Measurements from ENCODE around the gene TBC1D22A.
A peak's percentile ranks its signal among the peaks of the same experiment; 100 is the strongest.

Gene TBC1D22A

GRCh38 chr22:47201186-47201995 is 438.9 kb downstream of the TBC1D22A start:
- Histone ChIP-seq H3K4me1 (no peaks in the 10 kb centered on the region), H3K36me3 (no peaks in the 10 kb centered on the region), H3K4me3 (no peak overlapping the region), H3K27ac (no peak overlapping the region), H3K27me3 (peaks cover 0 to 58% of the 10 kb centered on the region in 2 donors), H3K9me3 (no peaks in the 10 kb centered on the region)
- TF ChIP-seq CTCF (IDR thresholded peaks at IDR 0.05): no peak
- peak in 1 of 2 donors; percentile 47 for DNase-seq
- intact Hi-C loops (cut with DNase I; ENCODE audit: low total_unique reads): no loop called here

- DNase-seq: no peak
- Histone ChIP-seq H3K4me3 (no peak overlapping the region), H3K9me3 (no peaks in the 10 kb centered on the region), H3K27me3 (peaks cover 0 to 53% of the 10 kb centered on the region in 2 donors), H3K36me3 (no peaks in the 10 kb centered on the region), H3K4me1 (no peaks in the 10 kb centered on the region), H3K27ac (no peak overlapping the region)
- intact Hi-C loops (cut with DNase I; ENCODE audit: low total_unique reads): no loop called here
- no peak for TF ChIP-seq CTCF (IDR thresholded peaks at IDR 0.05)
Observed at GRCh38 chr22:47201996-47202818, 439.8 kb downstream of the TBC1D22A start.

- H3K27ac ChIP-seq: no peak overlapping the region
- H3K9me3 ChIP-seq: no peaks in the 10 kb centered on the region
- intact Hi-C loops (cut with DNase I; ENCODE audit: low total_unique reads): no loop called here
- no peak for DNase-seq
- H3K36me3 ChIP-seq: no peaks in the 10 kb centered on the region
- H3K27me3 ChIP-seq: peaks cover 0 to 46% of the 10 kb centered on the region in 2 donors
- H3K4me3 ChIP-seq: no peak overlapping the region
- H3K4me1 ChIP-seq: no peaks in the 10 kb centered on the region
- TF ChIP-seq CTCF (IDR thresholded peaks at IDR 0.05): no peak
Observed at GRCh38 chr22:47202819-47203553, 440.5 kb downstream of the TBC1D22A start.

DNA sequence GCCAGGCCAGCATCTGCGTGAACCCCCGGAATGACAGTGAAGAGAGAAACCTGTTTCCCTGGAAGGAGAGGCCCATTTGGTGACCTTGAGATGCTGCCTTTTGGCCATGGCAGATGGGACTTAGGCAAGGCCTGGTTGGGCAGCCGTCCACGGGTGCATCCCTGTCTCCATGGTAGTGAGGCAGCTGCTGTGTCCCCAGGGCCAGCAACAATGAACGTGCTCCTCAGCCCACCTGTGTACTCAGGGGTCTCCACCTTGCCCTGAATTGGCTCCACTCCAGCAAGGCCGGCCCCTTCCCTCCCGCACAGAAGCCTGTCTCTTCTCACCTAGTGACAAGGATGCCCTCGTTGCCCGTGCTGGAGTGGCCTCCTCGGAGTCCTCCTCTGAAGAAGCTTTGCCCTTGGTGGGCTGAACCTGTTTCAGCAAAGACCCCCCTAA is 441.1 kb downstream of the TBC1D22A start:
- intact Hi-C loops (cut with DNase I; ENCODE audit: low total_unique reads): no loop called here
- Histone ChIP-seq H3K4me1 (no peaks in the 10 kb centered on the region), H3K9me3 (no peaks in the 10 kb centered on the region), H3K4me3 (no peak overlapping the region), H3K27me3 (peaks cover 0 to 41% of the 10 kb centered on the region in 2 donors), H3K27ac (no peak overlapping the region), H3K36me3 (no peaks in the 10 kb centered on the region)
- TF ChIP-seq CTCF (IDR thresholded peaks at IDR 0.05): no peak
- no peak for DNase-seq
